ENCODE results near the gene DNAJB14. TPM values are rescaled to one million over a fixed set of nuclear protein-coding genes. Genes with fewer than 3 reads are reported as not detected.

DNAJB14 gene
- total and polyA plus RNA-seq, 2 of the 13 experiments (the other 11 are each of a cell fraction or from before 2014, with no cell fraction given), result 9.1 to 38.1 TPM

GRCh38 chr4:99918656-99919055, 27.8 kb downstream of the DNAJB14 start:
- no peak for FAIRE-seq
- peaks cover 6 to 7% of the 10 kb centered on the region in 2 experiments; a peak in 2 of 5 replicates for H3K36me3 ChIP-seq (replicated peaks in 1 of 2; ENCODE audit: control insufficient read depth in 1 of 2, insufficient read depth in 2 of 2, low read length in 2 of 2)
- in situ Hi-C loops (cut with HindIII; ENCODE audit: extremely low pct_ligation_motif_present, low pct_unique_long_range_greater_than_20kb), result no loop called here

More at GRCh38 chr4:99918656-99919055, 27.8 kb downstream of the DNAJB14 start:
- Histone ChIP-seq H3K9me3 (ENCODE audit: low read length) (no peaks in the 10 kb centered on the region), H3K4me3 (replicated peaks in 1 of 3; ENCODE audit: insufficient read depth in 1 of 3, low read depth in 2 of 3, low read length in 3 of 3) (no peak overlapping the region), H2AFZ (ENCODE audit: low read length) (no peak overlapping the region), H3K27ac (ENCODE audit: extremely low read length, insufficient read depth, low read length) (no peak overlapping the region), H3K9ac (ENCODE audit: insufficient read depth, low read depth, low read length) (no peak overlapping the region), H3K27me3 (ENCODE audit: control insufficient read depth in 1 of 2, insufficient read depth in 2 of 2, low read length in 2 of 2) (no peaks in the 10 kb centered on the region), H3K4me1 (ENCODE audit: insufficient read depth, low read length) (no peaks in the 10 kb centered on the region), H3K4me2 (ENCODE audit: low read depth, low read length) (no peak overlapping the region), H4K20me1 (ENCODE audit: insufficient read depth, low read length) (no peaks in the 10 kb centered on the region), H3K79me2 (ENCODE audit: insufficient read depth, low read length) (no peaks in the 10 kb centered on the region)
- TF ChIP-seq AKAP8 (CRISPR knock-in tag; IDR thresholded peaks at IDR 0.05) (no peak), PHF21A (CRISPR knock-in tag; IDR thresholded peaks at IDR 0.05) (no peak), EHMT2 (IDR thresholded peaks at IDR 0.05; ENCODE audit: borderline replicate concordance, low read depth, low read length) (no peak), FOXK1 (CRISPR knock-in tag; IDR thresholded peaks at IDR 0.05; ENCODE audit: borderline replicate concordance, low read depth) (no peak), ZNF75D (CRISPR knock-in tag; IDR thresholded peaks at IDR 0.05; ENCODE audit: borderline replicate concordance) (no peak), HNRNPUL1 (IDR thresholded peaks at IDR 0.05; ENCODE audit: low read depth, low read length) (no peak), CAMTA2 (CRISPR knock-in tag; IDR thresholded peaks at IDR 0.05; ENCODE audit: borderline replicate concordance) (no peak), SYNCRIP (IDR thresholded peaks at IDR 0.05; ENCODE audit: insufficient read depth, low read depth, low read length) (no peak)
- TF ChIP-seq, protein P1, sequence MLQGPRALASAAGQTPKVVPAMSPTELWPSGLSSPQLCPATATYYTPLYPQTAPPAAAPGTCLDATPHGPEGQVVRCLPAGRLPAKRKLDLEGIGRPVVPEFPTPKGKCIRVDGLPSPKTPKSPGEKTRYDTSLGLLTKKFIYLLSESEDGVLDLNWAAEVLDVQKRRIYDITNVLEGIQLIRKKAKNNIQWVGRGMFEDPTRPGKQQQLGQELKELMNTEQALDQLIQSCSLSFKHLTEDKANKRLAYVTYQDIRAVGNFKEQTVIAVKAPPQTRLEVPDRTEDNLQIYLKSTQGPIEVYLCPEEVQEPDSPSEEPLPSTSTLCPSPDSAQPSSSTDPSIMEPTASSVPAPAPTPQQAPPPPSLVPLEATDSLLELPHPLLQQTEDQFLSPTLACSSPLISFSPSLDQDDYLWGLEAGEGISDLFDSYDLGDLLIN (CRISPR knock-in tag; IDR thresholded peaks at IDR 0.05; ENCODE audit: borderline replicate concordance), result no peak
- TF ChIP-seq, protein P2, sequence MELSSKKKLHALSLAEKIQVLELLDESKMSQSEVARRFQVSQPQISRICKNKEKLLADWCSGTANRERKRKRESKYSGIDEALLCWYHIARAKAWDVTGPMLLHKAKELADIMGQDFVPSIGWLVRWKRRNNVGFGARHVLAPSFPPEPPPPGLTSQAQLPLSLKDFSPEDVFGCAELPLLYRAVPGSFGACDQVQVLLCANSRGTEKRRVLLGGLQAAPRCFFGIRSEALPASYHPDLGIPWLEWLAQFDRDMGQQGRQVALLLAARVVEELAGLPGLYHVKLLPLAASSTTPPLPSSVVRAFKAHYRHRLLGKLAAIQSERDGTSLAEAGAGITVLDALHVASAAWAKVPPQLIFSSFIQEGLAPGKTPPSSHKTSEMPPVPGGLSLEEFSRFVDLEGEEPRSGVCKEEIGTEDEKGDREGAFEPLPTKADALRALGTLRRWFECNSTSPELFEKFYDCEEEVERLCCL (CRISPR knock-in tag; IDR thresholded peaks at IDR 0.05; ENCODE audit: borderline replicate concordance), result no peak
- intact Hi-C loops (cut with micrococcal nuclease; ENCODE audit: unreplicated experiment), result no loop called here
- WGBS (ENCODE audit: low lambda C conversion rate), result 100% methylated on average over 2 of the region's 2 CpGs
- no TSS peak for BruUV-seq (replicated peaks)
- ChIA-PET POLR2A (interaction anchor here (1.0 kb wide), 1 partner anchor 24 kb away, joined by 3 read pairs; the partner anchor contains the start of gene LAMTOR3), CTCF (ENCODE audit: low intra/inter-chr PET ratio, low total read pairs) (no interaction called here)
- no peak for ATAC-seq
- DNase-seq (ENCODE audit: low spot score), result no peak

All from HepG2 (cell line).